NCI-H2107 treated with DMSO at 0.1 percent for 48 hours (cell line): ENCODE data around the gene EIF1.
"Not testable (repeated sequence)": the region's sequence is repeated elsewhere in the genome, so short reads cannot be mapped to it uniquely, and the experiment has no call there.

Source experiments
- DNase-seq: peaks from one replicate; lab custom pipeline; 2025; ENCODE audit not compliant: unreplicated experiment; lab: John Stamatoyannopoulos, UW

Gene EIF1

DNA sequence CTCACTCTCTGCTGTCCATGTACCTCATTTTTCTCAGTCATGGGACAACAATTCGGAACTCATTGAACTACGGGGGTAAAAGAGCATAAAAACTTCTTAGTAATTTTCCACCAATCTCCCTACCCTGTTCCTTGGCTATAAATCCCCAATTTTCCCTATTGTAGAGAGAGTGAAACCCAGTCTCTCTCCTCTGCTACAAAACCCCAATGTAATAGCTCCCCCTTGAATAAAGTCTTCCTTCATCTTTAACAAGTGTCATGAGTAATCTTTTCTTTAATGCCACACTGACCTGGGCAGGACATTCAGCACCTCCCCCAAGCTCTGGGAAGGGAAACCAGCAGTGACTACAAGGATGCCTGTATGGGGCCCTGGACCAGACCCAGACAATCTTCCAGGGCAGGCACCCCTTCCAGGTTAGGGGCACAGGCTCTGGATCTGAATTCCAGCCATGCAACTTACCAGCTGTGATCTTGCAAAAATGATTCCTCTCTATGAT is 10.2 kb upstream of the EIF1 start:
- no peak for DNase-seq

GRCh38 chr17:41678907-41679739 is 9.6 kb upstream of the EIF1 start:
- DNase-seq: no peak

DNA sequence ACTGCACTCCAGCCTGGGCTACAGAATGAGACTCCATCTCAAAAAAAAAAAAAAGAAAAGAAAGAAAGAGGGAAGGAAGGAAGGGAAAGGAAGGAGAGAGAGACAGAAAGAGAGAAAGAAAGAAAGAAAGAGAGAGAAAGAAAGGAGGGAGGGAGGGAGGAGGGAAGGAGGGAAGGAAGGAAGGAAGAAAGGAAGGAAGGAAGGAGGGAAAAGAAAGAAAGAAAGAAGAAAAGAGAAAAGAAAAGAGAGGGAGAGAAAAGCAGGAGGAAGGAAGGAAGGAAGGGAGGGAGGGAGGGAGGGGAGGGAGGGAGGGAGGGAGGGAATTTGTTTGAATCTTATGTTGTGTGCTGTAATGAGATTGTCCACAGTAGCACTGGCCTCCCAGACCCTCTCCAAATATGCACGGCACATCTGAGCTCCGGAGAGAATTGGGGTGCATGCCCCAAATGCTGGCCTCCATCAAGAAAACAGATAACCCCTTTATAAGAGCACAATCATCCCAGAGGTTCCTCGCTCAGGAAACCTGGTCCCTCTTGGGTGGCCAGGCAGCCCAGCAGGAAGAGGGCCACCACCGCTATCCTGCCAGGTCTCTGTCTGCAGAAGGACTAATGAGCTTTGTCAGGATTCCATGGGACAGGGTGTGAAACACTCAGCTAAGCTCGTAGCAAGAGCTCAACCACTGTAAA is 8.8 kb upstream of the EIF1 start:
- no peak for DNase-seq

- peak; percentile 69 for DNase-seq
Observed at GRCh38 chr17:41680426-41681040, 8.2 kb upstream of the EIF1 start.

DNA sequence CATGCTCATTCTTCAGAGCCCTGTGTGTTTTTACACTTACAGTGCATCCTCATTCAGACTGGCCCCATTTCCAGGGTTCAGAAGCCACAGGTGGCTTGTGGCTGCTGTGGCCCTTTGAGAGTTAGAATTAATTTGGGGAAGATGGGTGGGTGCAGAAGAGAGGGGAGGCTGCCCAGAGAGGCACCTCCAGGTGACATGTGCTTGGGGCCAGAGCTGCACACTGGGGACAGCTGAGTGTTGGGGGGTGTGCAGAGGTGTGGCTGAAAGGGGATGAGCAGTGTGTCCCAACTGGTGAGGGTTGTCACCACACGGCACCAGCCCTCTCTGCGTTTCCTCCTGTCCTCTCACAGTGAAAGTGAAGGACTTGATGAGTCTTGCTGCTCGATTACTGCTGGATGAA is 6.9 kb upstream of the EIF1 start:
- no peak for DNase-seq

DNA sequence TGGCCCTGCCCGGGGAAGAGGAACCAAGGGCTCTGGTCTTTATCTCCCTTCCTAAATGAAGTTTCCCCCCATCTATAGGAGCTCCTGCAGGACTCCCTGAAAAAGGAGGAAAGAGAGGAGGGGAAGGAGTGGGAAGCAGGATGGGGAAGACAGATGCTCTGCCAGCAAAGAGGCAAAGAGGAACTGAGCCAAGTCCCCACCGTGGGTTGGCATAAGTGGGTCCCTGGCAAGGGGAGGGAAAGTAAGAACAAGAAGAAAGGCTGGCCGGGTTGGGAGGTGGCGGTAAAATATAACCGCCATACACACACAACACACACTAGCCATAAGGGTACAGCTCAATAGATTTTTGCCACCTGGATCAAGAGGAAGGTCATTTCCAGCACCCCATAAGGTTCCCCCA is 6.1 kb upstream of the EIF1 start:
- DNase-seq: no peak

DNA sequence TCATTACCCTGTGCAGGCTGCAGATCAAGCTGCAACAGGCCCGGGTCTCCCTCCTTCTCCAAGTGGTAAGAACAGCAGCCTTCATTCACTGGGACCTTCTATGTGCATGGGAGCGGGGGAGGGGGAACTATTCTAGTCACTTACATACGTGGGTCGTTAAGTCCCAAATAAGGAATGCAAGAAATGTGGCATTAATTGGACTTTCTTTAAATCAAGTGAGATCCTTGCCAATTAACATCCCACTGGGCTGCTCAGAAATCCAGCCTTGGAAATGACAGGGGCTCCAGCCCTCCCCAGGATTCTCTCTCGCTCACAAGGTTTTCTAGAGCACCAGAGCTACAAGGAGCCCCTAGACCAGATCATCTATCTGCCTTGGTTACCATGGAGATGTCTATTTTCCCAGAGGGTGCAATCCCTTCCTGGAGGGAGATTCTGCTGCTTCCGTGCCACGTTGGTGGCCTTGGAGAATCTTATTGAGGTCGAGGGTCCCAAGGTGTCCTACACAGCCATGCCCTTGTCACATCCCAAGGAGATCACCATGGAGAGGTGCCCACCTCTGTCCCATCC is 5.2 kb upstream of the EIF1 start:
- DNase-seq: no peak

GRCh38 chr17:41684035-41684434 is 4.7 kb upstream of the EIF1 start:
- DNase-seq: no peak

GRCh38 chr17:41685753-41686152 is 2.9 kb upstream of the EIF1 start:
- DNase-seq: not testable (repeated sequence)

- no peak for DNase-seq
Observed at GRCh38 chr17:41686281-41686680, 2.4 kb upstream of the EIF1 start.

- DNase-seq: peak; percentile 64
Observed at GRCh38 chr17:41687828-41688640, 651 bp upstream of the EIF1 start.

GRCh38 chr17:41689497-41690299 is 1.0 kb downstream of the EIF1 start:
- DNase-seq: peak; percentile 18

GRCh38 chr17:41690497-41690896 is 1.8 kb downstream of the EIF1 start:
- no peak for DNase-seq

GRCh38 chr17:41691031-41691777 is 2.5 kb downstream of the EIF1 start:
- DNase-seq: no peak

GRCh38 chr17:41692722-41693521 is 4.2 kb downstream of the EIF1 start:
- no peak for DNase-seq

DNA sequence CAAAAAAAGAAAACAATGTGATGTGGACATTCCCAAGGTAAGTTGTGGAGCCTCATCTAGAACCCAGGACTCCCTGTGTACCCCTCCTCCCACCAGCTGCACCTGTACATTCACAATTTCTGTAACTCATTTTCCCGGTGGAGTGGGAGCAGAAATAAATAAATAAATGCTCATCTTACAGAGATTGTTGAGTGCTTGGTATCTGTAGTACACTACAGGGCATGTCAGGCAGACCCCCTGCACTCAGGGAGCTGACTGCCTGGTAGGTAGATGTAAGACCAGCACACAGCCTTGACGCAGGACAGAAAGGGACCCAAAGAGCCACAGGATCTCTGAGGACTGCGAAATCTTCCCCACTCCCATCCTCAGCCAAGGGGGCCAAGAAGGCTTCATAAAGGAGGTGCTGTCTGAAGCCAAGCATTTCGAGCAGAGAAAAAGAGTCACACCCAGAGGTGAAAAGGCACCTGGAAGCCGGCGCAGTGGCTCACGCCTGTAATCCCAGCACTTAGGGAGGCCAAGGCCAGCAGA is 6.5 kb downstream of the EIF1 start:
- DNase-seq: no peak

DNA sequence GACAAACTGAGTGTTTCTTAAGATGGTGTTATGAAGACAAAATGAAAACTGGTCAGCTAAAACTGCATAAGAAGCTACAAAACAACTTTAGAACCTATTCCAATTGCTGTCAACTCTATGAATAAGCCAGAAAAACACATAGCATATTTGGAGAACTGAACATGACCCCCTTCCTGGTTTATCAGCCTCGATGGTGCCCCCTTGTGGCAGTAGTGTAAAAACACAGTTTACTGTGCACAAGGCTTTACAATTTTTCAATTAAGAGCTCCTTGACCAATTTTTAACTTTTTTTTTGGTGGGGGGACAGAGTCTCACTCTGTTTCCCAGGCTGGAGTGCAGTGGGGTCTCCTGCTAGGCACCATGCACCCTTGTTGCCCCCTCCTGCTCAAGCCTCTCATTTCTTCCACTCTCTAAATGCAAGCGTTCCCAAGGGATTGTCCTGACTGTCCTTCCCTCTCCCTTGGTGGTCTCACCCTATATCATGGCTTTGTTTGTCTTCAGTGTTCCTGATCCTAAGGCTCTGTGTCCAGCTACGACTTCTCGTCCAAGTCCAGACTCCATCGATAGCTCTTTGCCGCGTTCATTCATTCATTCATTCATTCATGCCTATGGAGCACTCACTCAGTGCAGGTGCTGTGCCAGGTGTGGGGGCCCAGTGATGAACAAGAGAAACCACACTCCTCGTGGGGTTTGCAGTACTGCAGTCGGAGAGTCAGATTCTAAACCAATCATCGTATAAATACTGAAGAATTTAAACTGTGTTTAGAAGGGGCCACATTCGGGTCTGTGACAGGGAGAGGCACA is 7.5 kb downstream of the EIF1 start:
- DNase-seq: no peak
